ENCODE results near the gene LRMDA. TPM values are rescaled to one million over a fixed set of nuclear protein-coding genes. Genes with fewer than 3 reads are reported as not detected.

The LRMDA gene
- total RNA-seq, 1 donor from 2014 or later, result 0.19 TPM

- peaks cover 34% of the 10 kb centered on the region for H3K27me3 Mint-ChIP-seq (ENCODE audit: unreplicated experiment)
- H3K27ac Mint-ChIP-seq (ENCODE audit: unreplicated experiment), result no peak overlapping the region
- H3K36me3 Mint-ChIP-seq (ENCODE audit: unreplicated experiment), result no peaks in the 10 kb centered on the region
- no peaks in the 10 kb centered on the region for H3K9me3 Mint-ChIP-seq (ENCODE audit: unreplicated experiment)
- TF ChIP-seq, protein P1, sequence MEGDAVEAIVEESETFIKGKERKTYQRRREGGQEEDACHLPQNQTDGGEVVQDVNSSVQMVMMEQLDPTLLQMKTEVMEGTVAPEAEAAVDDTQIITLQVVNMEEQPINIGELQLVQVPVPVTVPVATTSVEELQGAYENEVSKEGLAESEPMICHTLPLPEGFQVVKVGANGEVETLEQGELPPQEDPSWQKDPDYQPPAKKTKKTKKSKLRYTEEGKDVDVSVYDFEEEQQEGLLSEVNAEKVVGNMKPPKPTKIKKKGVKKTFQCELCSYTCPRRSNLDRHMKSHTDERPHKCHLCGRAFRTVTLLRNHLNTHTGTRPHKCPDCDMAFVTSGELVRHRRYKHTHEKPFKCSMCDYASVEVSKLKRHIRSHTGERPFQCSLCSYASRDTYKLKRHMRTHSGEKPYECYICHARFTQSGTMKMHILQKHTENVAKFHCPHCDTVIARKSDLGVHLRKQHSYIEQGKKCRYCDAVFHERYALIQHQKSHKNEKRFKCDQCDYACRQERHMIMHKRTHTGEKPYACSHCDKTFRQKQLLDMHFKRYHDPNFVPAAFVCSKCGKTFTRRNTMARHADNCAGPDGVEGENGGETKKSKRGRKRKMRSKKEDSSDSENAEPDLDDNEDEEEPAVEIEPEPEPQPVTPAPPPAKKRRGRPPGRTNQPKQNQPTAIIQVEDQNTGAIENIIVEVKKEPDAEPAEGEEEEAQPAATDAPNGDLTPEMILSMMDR (IDR thresholded peaks at IDR 0.05), result no peak
- no peak for DNase-seq (ENCODE audit: extremely low spot score, unreplicated experiment)
- no peak overlapping the region for H3K4me3 Mint-ChIP-seq (ENCODE audit: unreplicated experiment)
- H3K4me1 Mint-ChIP-seq (ENCODE audit: unreplicated experiment), result no peaks in the 10 kb centered on the region
Observed at GRCh38 chr10:75705426-75705825, 274.0 kb downstream of the LRMDA start.

DNA sequence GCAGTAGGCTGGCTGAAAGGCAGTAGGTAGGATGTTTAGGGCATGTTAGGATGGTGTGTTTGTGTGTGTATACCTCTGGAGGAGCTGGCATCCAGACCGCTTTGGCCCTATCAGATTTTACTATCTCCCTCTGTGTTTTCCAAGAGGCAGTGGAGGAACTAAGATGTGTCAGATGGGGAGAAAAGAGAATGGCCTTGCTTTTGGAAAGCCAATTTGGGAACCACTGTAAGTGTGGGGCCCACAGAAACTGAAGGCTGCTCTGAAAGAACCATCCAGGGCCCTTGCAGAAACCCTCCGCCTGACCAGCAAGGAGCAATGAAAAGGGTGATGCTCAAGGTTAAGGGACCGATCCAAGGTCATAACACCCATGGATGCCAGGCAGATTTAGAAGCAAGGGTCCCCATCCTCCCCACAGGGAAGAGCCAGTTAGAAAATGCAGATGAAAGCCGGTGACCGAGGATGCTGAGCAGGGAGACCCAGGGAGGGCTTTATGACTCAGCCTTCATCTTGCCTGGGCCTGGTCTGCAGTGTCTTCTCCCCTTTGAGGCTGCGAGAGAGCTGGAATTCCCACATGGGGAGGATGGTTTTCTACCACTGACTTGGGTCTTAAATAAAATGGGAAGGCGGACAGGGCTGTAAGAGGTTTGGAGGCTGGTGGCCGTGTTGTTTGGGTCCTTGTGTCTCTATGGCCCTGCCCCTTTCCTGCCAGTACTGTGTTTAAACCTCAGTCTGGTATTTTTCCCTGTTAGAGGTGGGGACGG is 275.8 kb downstream of the LRMDA start:
- no peak for DNase-seq (ENCODE audit: extremely low spot score, unreplicated experiment)
- no peaks in the 10 kb centered on the region for H3K36me3 Mint-ChIP-seq (ENCODE audit: unreplicated experiment)
- H3K4me1 Mint-ChIP-seq (ENCODE audit: unreplicated experiment), result no peaks in the 10 kb centered on the region
- H3K4me3 Mint-ChIP-seq (ENCODE audit: unreplicated experiment), result no peak overlapping the region
- peaks cover 38% of the 10 kb centered on the region for H3K27me3 Mint-ChIP-seq (ENCODE audit: unreplicated experiment)
- TF ChIP-seq, protein P1 (IDR thresholded peaks at IDR 0.05), result no peak
- no peaks in the 10 kb centered on the region for H3K9me3 Mint-ChIP-seq (ENCODE audit: unreplicated experiment)
- H3K27ac Mint-ChIP-seq (ENCODE audit: unreplicated experiment), result no peak overlapping the region

DNA sequence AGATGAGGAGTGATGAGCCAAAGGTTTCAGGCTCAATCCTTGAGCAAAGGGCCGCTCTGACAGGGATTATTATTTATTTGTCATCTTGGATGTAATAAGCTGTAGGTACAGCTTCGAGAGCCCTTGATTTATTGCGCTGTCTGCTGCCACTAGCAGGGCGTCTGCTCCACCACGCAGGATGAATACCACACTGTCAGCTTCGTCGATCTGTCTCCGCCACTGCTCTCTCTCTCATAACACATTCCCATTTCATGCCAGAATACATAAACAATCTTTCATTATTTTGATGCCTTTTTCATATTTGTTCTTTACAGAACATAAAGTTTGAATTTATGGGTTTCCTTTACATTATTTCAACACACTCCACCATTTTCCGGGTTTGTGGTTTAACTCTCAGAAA is 276.6 kb downstream of the LRMDA start:
- Mint-ChIP-seq H3K9me3 (ENCODE audit: unreplicated experiment) (no peaks in the 10 kb centered on the region), H3K4me3 (ENCODE audit: unreplicated experiment) (no peak overlapping the region), H3K36me3 (ENCODE audit: unreplicated experiment) (no peaks in the 10 kb centered on the region), H3K27me3 (ENCODE audit: unreplicated experiment) (peaks cover 39% of the 10 kb centered on the region), H3K4me1 (ENCODE audit: unreplicated experiment) (no peaks in the 10 kb centered on the region), H3K27ac (ENCODE audit: unreplicated experiment) (no peak overlapping the region)
- no peak for DNase-seq (ENCODE audit: extremely low spot score, unreplicated experiment)
- TF ChIP-seq, protein P1 (IDR thresholded peaks at IDR 0.05), result no peak

DNA sequence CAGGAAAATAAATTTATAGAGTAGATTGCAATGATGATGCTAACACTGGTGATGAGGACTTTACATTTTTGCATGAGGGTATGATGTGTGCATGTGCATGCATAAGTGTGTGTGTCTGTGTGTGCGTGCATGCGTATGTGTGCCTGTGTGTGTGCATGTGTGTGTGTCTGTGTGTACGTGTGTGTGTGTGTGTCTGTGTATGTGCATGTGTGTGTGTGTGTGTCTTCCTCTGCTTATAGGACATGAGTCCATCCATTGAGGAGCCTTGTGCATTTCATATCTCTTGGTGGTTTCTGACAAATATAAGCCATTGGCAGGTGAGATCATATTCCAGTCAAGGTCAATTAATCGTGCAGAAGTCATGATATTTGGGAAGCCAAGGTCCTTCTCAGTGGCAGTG is 277.8 kb downstream of the LRMDA start:
- TF ChIP-seq, protein P1 (IDR thresholded peaks at IDR 0.05), result no peak
- Mint-ChIP-seq H3K9me3 (ENCODE audit: unreplicated experiment) (no peaks in the 10 kb centered on the region), H3K27me3 (ENCODE audit: unreplicated experiment) (peaks cover 47% of the 10 kb centered on the region), H3K36me3 (ENCODE audit: unreplicated experiment) (no peaks in the 10 kb centered on the region), H3K4me3 (ENCODE audit: unreplicated experiment) (no peak overlapping the region), H3K4me1 (ENCODE audit: unreplicated experiment) (no peaks in the 10 kb centered on the region), H3K27ac (ENCODE audit: unreplicated experiment) (no peak overlapping the region)
- no peak for DNase-seq (ENCODE audit: extremely low spot score, unreplicated experiment)

- H3K9me3 Mint-ChIP-seq (ENCODE audit: unreplicated experiment), result no peaks in the 10 kb centered on the region
- peaks cover 47% of the 10 kb centered on the region for H3K27me3 Mint-ChIP-seq (ENCODE audit: unreplicated experiment)
- no peak overlapping the region for H3K27ac Mint-ChIP-seq (ENCODE audit: unreplicated experiment)
- no peak overlapping the region for H3K4me3 Mint-ChIP-seq (ENCODE audit: unreplicated experiment)
- DNase-seq (ENCODE audit: extremely low spot score, unreplicated experiment), result no peak
- TF ChIP-seq, protein P1 (IDR thresholded peaks at IDR 0.05), result no peak
- no peaks in the 10 kb centered on the region for H3K4me1 Mint-ChIP-seq (ENCODE audit: unreplicated experiment)
- H3K36me3 Mint-ChIP-seq (ENCODE audit: unreplicated experiment), result no peaks in the 10 kb centered on the region
Observed at GRCh38 chr10:75709811-75710210, 278.4 kb downstream of the LRMDA start.
